GM12873 (cell line): ENCODE data around the gene IL13.

Experiments used
- TF ChIP-seq, protein P1 (sequence below): IDR thresholded peaks from 2 replicates; pipeline ENCODE4 v1.5.1; 2012; ENCODE audit warnings: low read depth, mild to moderate bottlenecking, moderate library complexity, low read length, control low read depth; ENCODE audit not compliant: insufficient read depth; ENCODE audit errors: missing control alignments

IL13 gene

DNA sequence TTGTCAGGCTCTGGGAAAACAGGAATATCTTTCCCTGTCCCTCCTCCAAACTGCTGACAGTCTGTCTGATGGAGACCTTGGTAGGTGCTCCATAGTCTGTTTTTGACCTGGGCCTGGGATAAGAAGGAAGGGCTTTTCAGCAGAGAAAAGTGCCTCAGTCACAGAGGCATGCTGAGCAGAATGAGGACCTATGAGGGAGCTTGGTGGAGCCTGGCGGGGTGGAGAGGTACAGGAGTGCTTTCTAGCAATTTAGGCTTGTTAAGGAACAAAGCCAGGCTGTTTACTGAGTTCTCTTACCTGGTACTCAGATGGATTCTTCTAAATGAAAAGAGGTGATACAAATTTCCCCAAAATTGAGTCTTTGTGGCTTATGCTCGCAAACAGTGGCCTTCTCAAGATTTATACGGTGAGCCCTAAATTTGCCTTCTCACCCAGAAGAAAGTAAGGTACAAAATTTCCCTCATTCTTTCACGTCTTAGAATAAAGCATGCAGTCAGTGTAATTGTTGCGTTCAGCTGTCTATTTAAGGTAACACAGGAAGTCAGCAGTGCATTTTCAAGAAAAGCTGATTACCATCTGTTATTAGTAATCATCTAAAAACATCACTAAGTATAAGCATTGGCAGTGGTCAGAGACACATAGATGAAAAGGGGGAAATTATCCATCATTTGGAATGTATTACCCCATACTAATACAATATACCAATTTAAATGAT lies 28.6 kb upstream of the IL13 start:
- TF ChIP-seq, protein P1, sequence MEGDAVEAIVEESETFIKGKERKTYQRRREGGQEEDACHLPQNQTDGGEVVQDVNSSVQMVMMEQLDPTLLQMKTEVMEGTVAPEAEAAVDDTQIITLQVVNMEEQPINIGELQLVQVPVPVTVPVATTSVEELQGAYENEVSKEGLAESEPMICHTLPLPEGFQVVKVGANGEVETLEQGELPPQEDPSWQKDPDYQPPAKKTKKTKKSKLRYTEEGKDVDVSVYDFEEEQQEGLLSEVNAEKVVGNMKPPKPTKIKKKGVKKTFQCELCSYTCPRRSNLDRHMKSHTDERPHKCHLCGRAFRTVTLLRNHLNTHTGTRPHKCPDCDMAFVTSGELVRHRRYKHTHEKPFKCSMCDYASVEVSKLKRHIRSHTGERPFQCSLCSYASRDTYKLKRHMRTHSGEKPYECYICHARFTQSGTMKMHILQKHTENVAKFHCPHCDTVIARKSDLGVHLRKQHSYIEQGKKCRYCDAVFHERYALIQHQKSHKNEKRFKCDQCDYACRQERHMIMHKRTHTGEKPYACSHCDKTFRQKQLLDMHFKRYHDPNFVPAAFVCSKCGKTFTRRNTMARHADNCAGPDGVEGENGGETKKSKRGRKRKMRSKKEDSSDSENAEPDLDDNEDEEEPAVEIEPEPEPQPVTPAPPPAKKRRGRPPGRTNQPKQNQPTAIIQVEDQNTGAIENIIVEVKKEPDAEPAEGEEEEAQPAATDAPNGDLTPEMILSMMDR, result no peak

DNA sequence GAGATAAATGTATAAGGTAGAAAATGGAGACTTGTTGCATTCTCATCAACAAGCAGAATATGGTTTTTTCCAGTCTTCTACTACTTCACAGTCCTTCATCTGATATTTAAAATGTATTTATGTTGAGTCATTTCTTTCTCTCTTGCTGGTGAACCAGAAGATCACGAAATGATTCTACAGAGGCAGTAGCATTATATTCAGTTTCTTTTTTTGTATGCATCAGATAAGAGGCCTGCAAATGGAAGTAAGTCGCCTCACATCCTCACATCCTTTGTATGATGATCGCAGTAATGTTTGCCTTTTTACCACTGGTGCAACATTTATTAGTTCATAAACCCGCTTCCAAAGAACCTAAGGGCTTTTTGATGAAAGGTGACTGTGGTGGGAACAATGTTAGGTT lies 22.1 kb upstream of the IL13 start:
- TF ChIP-seq, protein P1, result no peak

DNA sequence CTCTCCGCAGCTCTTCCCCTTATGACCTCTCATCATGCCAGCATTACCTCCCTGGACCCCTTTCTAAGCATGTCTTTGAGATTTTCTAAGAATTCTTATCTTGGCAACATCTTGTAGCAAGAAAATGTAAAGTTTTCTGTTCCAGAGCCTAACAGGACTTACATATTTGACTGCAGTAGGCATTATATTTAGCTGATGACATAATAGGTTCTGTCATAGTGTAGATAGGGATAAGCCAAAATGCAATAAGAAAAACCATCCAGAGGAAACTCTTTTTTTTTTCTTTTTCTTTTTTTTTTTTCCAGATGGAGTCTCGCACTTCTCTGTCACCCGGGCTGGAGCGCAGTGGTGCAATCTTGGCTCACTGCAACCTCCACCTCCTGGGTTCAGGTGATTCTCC lies 20.7 kb upstream of the IL13 start:
- TF ChIP-seq, protein P1, result no peak

GRCh38 chr5:132639706-132640130 lies 18.3 kb upstream of the IL13 start:
- TF ChIP-seq, protein P1, result no peak

DNA sequence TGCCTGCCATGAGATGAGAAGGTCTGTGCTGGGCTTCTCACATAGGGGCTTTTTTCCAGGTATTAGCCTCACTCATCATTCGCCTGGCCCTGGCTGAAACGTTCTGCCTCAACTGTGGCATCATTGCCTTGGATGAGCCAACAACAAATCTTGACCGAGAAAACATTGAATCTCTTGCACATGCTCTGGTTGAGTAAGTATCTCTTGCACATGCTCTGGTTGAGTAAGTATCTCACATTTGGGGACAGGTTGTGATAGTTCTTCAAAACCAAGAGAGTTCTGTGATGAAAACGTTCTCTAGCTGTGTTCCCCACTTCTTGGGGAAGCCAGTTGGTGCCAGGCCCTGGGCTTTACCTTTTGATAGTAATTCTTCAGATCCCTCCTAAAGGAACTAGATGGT lies 17.4 kb upstream of the IL13 start:
- TF ChIP-seq, protein P1, result no peak

- TF ChIP-seq, protein P1, result no peak
These were observed 16.7 kb upstream of the IL13 start for GRCh38 chr5:132641241-132641723.

DNA sequence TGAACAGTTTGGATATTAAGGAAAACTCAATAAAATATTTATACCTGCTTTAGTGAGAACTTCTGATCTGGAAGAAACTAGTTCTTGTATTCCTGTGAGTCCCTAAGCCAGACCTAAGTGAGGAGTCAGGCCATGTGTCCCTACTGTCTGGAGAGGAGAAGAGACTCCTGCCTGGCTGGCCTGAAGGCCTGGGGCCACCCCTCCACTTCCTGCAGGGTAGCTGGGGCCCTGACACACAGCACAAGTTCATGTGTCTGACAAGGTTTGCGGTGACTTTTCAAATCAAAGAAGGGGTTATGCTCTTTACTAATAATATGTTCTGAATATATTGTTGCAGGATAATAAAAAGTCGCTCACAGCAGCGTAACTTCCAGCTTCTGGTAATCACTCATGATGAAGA lies 16.1 kb upstream of the IL13 start:
- TF ChIP-seq, protein P1, result no peak

DNA sequence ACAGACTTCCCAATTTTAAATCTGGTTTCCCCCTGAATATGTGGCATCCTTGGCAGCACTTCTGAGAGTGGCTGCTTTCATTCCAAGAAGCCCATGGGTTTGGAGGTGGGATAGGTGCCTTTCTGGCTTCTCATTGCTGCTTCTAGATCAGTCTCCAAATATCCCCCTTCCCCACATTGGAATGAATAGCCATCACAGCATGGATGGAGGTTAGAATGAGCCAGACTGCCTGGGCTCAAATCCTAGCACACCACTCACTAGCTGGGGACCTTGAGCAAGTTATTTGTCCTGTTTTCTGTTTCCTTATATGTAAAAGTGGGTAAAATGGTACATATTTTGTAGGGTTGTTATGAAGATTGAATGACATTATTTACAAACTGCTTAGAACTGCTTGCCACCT lies 13.8 kb upstream of the IL13 start:
- TF ChIP-seq, protein P1, result no peak
